Neuronal stem cell (in vitro differentiated cells): ENCODE measurements around the gene AKAP7.

Experiments
- DNase-seq: peaks from one replicate; pipeline ENCODE4 v3.0.0-alpha.2; 2013; ENCODE audit warnings: low spot score
- H2AFZ ChIP-seq: one replicate; pipeline ENCODE4 v1.6.1; 2013; ENCODE audit warnings: mild to moderate bottlenecking, low read length, inconsistent platforms
- H2AK5ac ChIP-seq: 2 replicates; pipeline ENCODE4 v1.6.1; 2013; ENCODE audit warnings: low read depth, mild to moderate bottlenecking, inconsistent platforms, low read length, moderate library complexity, mixed read lengths
- H2BK120ac ChIP-seq: 2 replicates; pipeline ENCODE4 v1.6.1; 2013; ENCODE audit warnings: low read depth, mild to moderate bottlenecking, inconsistent platforms, low read length, moderate library complexity, mixed read lengths
- H2BK12ac ChIP-seq: one replicate; pipeline ENCODE4 v1.6.1; 2013; ENCODE audit warnings: low read length, inconsistent platforms
- H2BK15ac ChIP-seq: 2 replicates; pipeline ENCODE4 v1.6.1; 2013; ENCODE audit warnings: mild to moderate bottlenecking, low read length, inconsistent platforms, mixed read lengths
- H2BK5ac ChIP-seq: one replicate; pipeline ENCODE4 v1.6.1; 2013; ENCODE audit warnings: inconsistent platforms, mild to moderate bottlenecking, low read length, moderate library complexity
- H3K14ac ChIP-seq: one replicate; pipeline ENCODE4 v1.6.1; 2013; ENCODE audit warnings: low read length, inconsistent platforms
- H3K18ac ChIP-seq: 2 replicates; pipeline ENCODE4 v1.6.1; 2013; ENCODE audit warnings: low read length, inconsistent platforms
- H3K23ac ChIP-seq: 2 replicates; pipeline ENCODE4 v1.6.1; 2013; ENCODE audit warnings: low read depth, mild to moderate bottlenecking, mixed read lengths, low read length, inconsistent platforms; ENCODE audit not compliant: poor library complexity
- H3K27ac ChIP-seq: replicated peaks from 3 replicates; pipeline ENCODE4 v1.5.1; 2013; ENCODE audit warnings: low read length, inconsistent platforms
- H3K27me3 ChIP-seq, 3 experiments: 2 replicates each; pipeline ENCODE4 v1.6.1; 2013; ENCODE audit warnings: low read length in 3 of 3, mild to moderate bottlenecking in 2 of 3, inconsistent platforms in 1 of 3, low read depth in 1 of 3, mixed read lengths in 1 of 3, moderate library complexity in 1 of 3; ENCODE audit not compliant: control insufficient read depth in 3 of 3, insufficient read depth in 3 of 3
- H3K36me3 ChIP-seq, 2 donors: replicated peaks in 1 of 2; 2 replicates each; pipeline ENCODE4 v1.6.1; 2013; ENCODE audit warnings: low read length in 2 of 2; ENCODE audit not compliant: control insufficient read depth in 2 of 2, insufficient read depth in 2 of 2
- H3K4ac ChIP-seq: 2 replicates; pipeline ENCODE4 v1.6.1; 2013; ENCODE audit warnings: inconsistent platforms, mild to moderate bottlenecking, low read length, moderate library complexity
- H3K4me1 ChIP-seq, 2 donors: 1 replicate in 1 of 2; 2 replicates in 1 of 2; pipeline ENCODE4 v1.6.1; 2013; ENCODE audit warnings: low read length in 2 of 2, low read depth in 1 of 2; ENCODE audit not compliant: control insufficient read depth in 2 of 2, insufficient read depth in 1 of 2
- H3K4me2 ChIP-seq: one replicate; pipeline ENCODE4 v1.6.1; 2013; ENCODE audit warnings: mild to moderate bottlenecking, low read length, inconsistent platforms; ENCODE audit not compliant: insufficient read depth, poor library complexity, severe bottlenecking
- H3K4me3 ChIP-seq, 2 donors: 2 replicates each; pipeline ENCODE4 v1.5.1; 2013; ENCODE audit warnings: low read length in 2 of 2, mild to moderate bottlenecking in 2 of 2, inconsistent platforms in 1 of 2, moderate library complexity in 1 of 2
- H3K79me1 ChIP-seq: one replicate; pipeline ENCODE4 v1.6.1; 2013; ENCODE audit warnings: low read depth, mild to moderate bottlenecking, inconsistent platforms, low read length, moderate library complexity
- H3K9ac ChIP-seq: one replicate; pipeline ENCODE4 v1.6.1; 2013; ENCODE audit warnings: mild to moderate bottlenecking, low read depth, low read length, inconsistent platforms; ENCODE audit not compliant: poor library complexity
- H3K9me3 ChIP-seq, 2 donors: replicated peaks in 1 of 2; 2 replicates each; pipeline versions ENCODE3 to v1.6.1; 2013; ENCODE audit warnings: low read length in 2 of 2, mild to moderate bottlenecking in 2 of 2, inconsistent platforms in 1 of 2, low read depth in 1 of 2, mixed read lengths in 1 of 2, moderate library complexity in 1 of 2; ENCODE audit not compliant: control insufficient read depth in 2 of 2, insufficient read depth in 1 of 2
- H4K8ac ChIP-seq: one replicate; pipeline ENCODE4 v1.6.1; 2013; ENCODE audit warnings: low read depth, mild to moderate bottlenecking, inconsistent platforms, low read length, moderate library complexity
- H4K91ac ChIP-seq: one replicate; pipeline ENCODE4 v1.6.1; 2013; ENCODE audit warnings: low read length, low read depth, mild to moderate bottlenecking, inconsistent platforms; ENCODE audit not compliant: poor library complexity
- WGBS, 2 donors: extraction: QIAGEN DNeasy Blood & Tissue Kit; methylation state at CpG; one replicate each; pipeline ENCODE4 v1.1.7; 2013; ENCODE audit warnings: missing lambda C conversion rate in 2 of 2, mixed read lengths in 1 of 2; ENCODE audit not compliant: insufficient read length in 2 of 2, insufficient replicate concordance in 1 of 2; ENCODE audit errors: extremely low coverage in 2 of 2; 5-methylcytosine and 5-hydroxymethylcytosine counted together

Gene AKAP7

DNA sequence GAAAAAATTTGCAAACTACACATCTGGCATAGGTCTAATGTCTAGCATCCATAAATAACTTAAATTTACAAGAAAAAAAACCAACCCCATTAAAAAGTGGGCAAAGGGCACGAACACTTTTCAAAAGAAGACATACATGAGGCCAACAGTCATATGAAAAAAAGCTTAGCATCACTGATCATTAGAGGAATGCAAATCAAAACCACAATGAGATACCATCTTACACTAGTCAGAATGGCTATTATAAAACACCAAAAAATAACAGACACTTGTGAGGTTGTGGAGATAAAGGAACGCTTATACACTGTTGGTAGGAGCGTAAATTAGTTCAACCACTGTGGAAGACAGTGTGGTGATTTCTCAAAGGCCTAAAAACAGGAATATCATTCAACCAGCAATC is 38.5 kb upstream of the AKAP7 start:
- no peak overlapping the region for H3K23ac ChIP-seq
- H3K36me3 ChIP-seq = no peaks in the 10 kb centered on the region
- H2BK5ac ChIP-seq = no peak overlapping the region
- no peak overlapping the region for H2AK5ac ChIP-seq
- H2BK120ac ChIP-seq = no peak overlapping the region
- H2BK12ac ChIP-seq = no peak overlapping the region
- H2BK15ac ChIP-seq = no peak overlapping the region
- H3K9ac ChIP-seq = no peak overlapping the region
- no peak overlapping the region for H3K4me3 ChIP-seq
- no peak overlapping the region for H3K4ac ChIP-seq
- no CpG with 5 or more reads among the region's 3 CpGs for WGBS, 2 donors
- H3K79me1 ChIP-seq = no peaks in the 10 kb centered on the region
- no peak overlapping the region for H2AFZ ChIP-seq
- H3K27ac ChIP-seq = no peak overlapping the region
- H3K4me2 ChIP-seq = no peak overlapping the region
- no peaks in the 10 kb centered on the region for H3K4me1 ChIP-seq
- no peak for DNase-seq
- H4K8ac ChIP-seq = no peak overlapping the region
- peaks cover 0 to 2% of the 10 kb centered on the region in 2 donors for H3K9me3 ChIP-seq
- H3K18ac ChIP-seq = no peak overlapping the region
- no peak overlapping the region for H3K14ac ChIP-seq
- H4K91ac ChIP-seq = no peak overlapping the region
- H3K27me3 ChIP-seq = no peaks in the 10 kb centered on the region

DNA sequence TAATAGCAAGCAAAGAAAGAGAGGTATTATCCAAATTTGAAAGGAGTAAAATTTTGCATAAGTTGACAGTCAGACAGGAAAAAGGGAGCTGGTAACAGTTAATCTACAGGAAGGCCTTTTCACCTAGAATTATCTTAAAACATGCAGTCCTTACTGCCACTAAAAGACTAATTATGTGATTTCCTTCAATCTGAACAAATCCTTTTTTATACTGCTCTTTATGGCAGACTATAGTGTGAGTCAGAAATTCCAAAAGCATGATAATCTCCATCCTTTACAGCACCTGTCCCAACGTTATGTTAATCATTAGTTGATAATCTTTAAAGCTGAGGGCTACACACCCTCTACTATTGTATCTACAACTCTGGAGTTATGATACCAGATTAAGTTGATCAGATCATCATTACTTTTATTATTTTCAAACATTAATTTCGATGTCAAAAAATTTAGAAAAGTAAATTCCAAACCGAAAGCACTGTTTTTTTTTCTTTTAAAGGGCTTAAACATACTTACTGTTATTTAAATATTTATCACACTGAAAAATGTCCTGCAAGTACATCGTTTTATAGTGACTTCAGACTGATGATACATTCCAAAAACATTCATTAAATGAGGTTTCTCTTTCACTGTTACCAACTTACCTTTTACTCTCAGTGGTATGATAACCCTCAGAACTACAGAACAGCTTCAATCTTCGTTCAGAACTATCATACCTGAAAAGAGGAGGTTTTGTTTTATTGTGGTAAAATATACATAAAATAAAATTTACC is 33.2 kb upstream of the AKAP7 start:
- Histone ChIP-seq H3K9ac (no peak overlapping the region), H3K27ac (no peak overlapping the region), H2BK15ac (no peak overlapping the region), H3K4me3 (no peak overlapping the region), H2AFZ (no peak overlapping the region), H4K8ac (no peak overlapping the region), H2BK120ac (no peak overlapping the region), H2BK5ac (no peak overlapping the region), H3K18ac (no peak overlapping the region), H4K91ac (no peak overlapping the region), H3K14ac (no peak overlapping the region), H3K27me3 (no peaks in the 10 kb centered on the region), H3K9me3 (no peaks in the 10 kb centered on the region), H3K36me3 (no peaks in the 10 kb centered on the region), H3K4me1 (no peaks in the 10 kb centered on the region), H3K4me2 (no peak overlapping the region), H2AK5ac (no peak overlapping the region), H2BK12ac (no peak overlapping the region), H3K23ac (no peak overlapping the region), H3K79me1 (no peaks in the 10 kb centered on the region), H3K4ac (no peak overlapping the region)
- DNase-seq = no peak
- no CpG with 5 or more reads among the region's 5 CpGs for WGBS, 2 donors

DNA sequence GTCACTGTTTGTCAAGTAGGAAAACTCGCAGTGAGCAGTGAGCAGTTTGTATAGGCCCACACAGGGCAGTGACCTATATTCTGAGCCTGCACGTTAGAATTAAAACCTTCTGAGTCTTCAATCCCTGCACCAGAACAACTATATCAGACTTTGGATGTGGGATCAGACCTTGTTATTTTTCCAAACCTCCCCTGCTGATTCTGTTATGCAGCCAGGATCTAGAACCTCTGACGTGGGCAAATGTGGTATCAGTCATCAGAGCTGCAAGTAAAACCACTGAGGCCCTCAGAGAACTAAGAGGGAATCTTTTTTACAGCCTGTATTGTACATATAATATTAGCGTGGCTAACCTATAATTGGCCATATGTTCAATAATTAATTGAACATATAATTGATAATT is 32.0 kb upstream of the AKAP7 start:
- Histone ChIP-seq H3K27ac (no peak overlapping the region), H2AK5ac (no peak overlapping the region), H3K9me3 (no peaks in the 10 kb centered on the region), H3K79me1 (no peaks in the 10 kb centered on the region), H2AFZ (no peak overlapping the region), H2BK15ac (no peak overlapping the region), H4K91ac (no peak overlapping the region), H3K4me3 (no peak overlapping the region), H3K4ac (no peak overlapping the region), H3K9ac (no peak overlapping the region), H3K18ac (no peak overlapping the region), H3K27me3 (no peaks in the 10 kb centered on the region), H4K8ac (no peak overlapping the region), H2BK12ac (no peak overlapping the region), H3K4me1 (no peaks in the 10 kb centered on the region), H3K36me3 (no peaks in the 10 kb centered on the region), H2BK5ac (no peak overlapping the region), H3K14ac (no peak overlapping the region), H2BK120ac (no peak overlapping the region), H3K4me2 (no peak overlapping the region), H3K23ac (no peak overlapping the region)
- DNase-seq = no peak
- no CpG with 5 or more reads among the region's 4 CpGs for WGBS, 2 donors

DNA sequence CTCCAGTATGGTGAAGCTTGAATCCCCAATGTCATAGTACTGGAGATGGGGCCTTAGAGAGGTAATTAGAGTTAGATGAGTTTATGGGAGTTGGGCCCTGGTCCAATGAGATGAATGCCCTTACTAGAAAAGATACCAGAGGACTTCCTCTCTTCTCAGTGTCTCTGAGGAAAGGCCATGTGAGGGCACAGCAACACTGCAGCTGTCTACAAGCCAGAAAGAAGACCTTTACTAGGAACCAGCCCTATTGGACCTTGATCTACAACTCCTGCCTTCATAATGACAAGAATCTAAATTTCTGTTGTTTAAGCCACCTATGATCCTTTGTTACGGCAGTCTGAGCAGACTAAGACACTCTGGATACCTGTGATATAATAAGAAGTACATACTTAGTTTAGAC is 31.4 kb upstream of the AKAP7 start:
- H3K27ac ChIP-seq = no peak overlapping the region
- H3K4me2 ChIP-seq = no peak overlapping the region
- no peak overlapping the region for H3K4me3 ChIP-seq
- no peaks in the 10 kb centered on the region for H3K27me3 ChIP-seq
- no peaks in the 10 kb centered on the region for H3K36me3 ChIP-seq
- no peak overlapping the region for H2BK15ac ChIP-seq
- H3K14ac ChIP-seq = no peak overlapping the region
- no peak overlapping the region for H3K18ac ChIP-seq
- H4K8ac ChIP-seq = no peak overlapping the region
- H3K4me1 ChIP-seq = no peaks in the 10 kb centered on the region
- H4K91ac ChIP-seq = no peak overlapping the region
- no peak overlapping the region for H2BK5ac ChIP-seq
- H3K9me3 ChIP-seq = no peaks in the 10 kb centered on the region
- no peak overlapping the region for H3K4ac ChIP-seq
- H3K9ac ChIP-seq = no peak overlapping the region
- H2AFZ ChIP-seq = no peak overlapping the region
- H2BK12ac ChIP-seq = no peak overlapping the region
- no CpG with 5 or more reads among the region's 1 CpG for WGBS, 2 donors
- no peak for DNase-seq
- no peaks in the 10 kb centered on the region for H3K79me1 ChIP-seq
- no peak overlapping the region for H3K23ac ChIP-seq
- no peak overlapping the region for H2BK120ac ChIP-seq
- H2AK5ac ChIP-seq = no peak overlapping the region
